Activated B cell treated with CpG ODN at 0.5 μM for 24 hours (primary cell): Measurements from ENCODE around the gene TRAPPC11. TPM values are rescaled to one million over a fixed set of nuclear protein-coding genes. Genes with fewer than 3 reads are reported as not detected.

Experiments
- ATAC-seq: fragments of 200-7000 bp; cut with Tn5 transposase; one replicate; pipeline ENCODE4 v1.10.0; 2021; ENCODE audit warnings: low read depth, mild to moderate bottlenecking, moderate library complexity
- CTCF ChIA-PET: fragments of 350-600 bp; sonication (Branson Sonifier 250); formaldehyde crosslinking; loops from one replicate; lab custom pipeline; 2021; ENCODE audit warnings: antibody characterized with exemption; lab: Charles Lee
- POLR2A ChIA-PET: fragments of 350-600 bp; sonication (Branson Sonifier 250); formaldehyde crosslinking; loops from one replicate; lab custom pipeline; 2021; ENCODE audit warnings: antibody characterized with exemption; lab: Charles Lee
- DNase-seq: peaks from one replicate; pipeline ENCODE4 v3.0.0; 2022
- H3K27ac Mint-ChIP-seq: one replicate; pipeline ENCODE4 v1.8.0; 2020; ENCODE audit warnings: mixed read lengths
- H3K27me3 Mint-ChIP-seq: one replicate; pipeline ENCODE4 v1.8.0; 2021; ENCODE audit warnings: mixed read lengths
- H3K36me3 Mint-ChIP-seq: one replicate; pipeline ENCODE4 v1.8.0; 2021; ENCODE audit warnings: low read depth, mixed read lengths
- H3K4me1 Mint-ChIP-seq: one replicate; pipeline ENCODE4 v1.8.0; 2021; ENCODE audit warnings: mixed read lengths
- H3K4me3 Mint-ChIP-seq: one replicate; pipeline ENCODE4 v1.8.0; 2020; ENCODE audit warnings: mild to moderate bottlenecking, mixed read lengths
- H3K9me3 Mint-ChIP-seq: one replicate; pipeline ENCODE4 v1.8.0; 2020; ENCODE audit warnings: mixed read lengths
- CTCF ChIP-seq: fragments of 200-600 bp; IDR thresholded peaks from one replicate; pipeline ENCODE4 v1.8.0; 2022; ENCODE audit warnings: antibody characterized with exemption, mild to moderate bottlenecking
- intact Hi-C: fragments of 100-400 bp; cut with micrococcal nuclease; formaldehyde crosslinking; loops from one replicate; pipeline ENCODE4 v1.15.1; 2024
- total RNA-seq: library from RNA; stranded (reverse); gene quantifications from 2 replicates; pipeline ENCODE4 v1.2.3, GENCODE V29; 2022

Gene TRAPPC11
- total RNA-seq, 1 donor from 2014 or later, result 45.2 TPM

- H3K4me3 Mint-ChIP-seq, result no peak overlapping the region
- H3K9me3 Mint-ChIP-seq, result no peaks in the 10 kb centered on the region
- no peak for TF ChIP-seq CTCF
- H3K27me3 Mint-ChIP-seq, result no peaks in the 10 kb centered on the region
- no peak for ATAC-seq
- H3K27ac Mint-ChIP-seq, result no peak overlapping the region
- DNase-seq, result no peak
- H3K4me1 Mint-ChIP-seq, result no peaks in the 10 kb centered on the region
- intact Hi-C loops, result no loop called here
- CTCF ChIA-PET, result no interaction called here
- no peaks in the 10 kb centered on the region for H3K36me3 Mint-ChIP-seq
- POLR2A ChIA-PET, result no interaction called here
Observed at GRCh38 chr4:183738961-183739360, 79.9 kb downstream of the TRAPPC11 start.

GRCh38 chr4:183746305-183747229, 87.5 kb downstream of the TRAPPC11 start:
- CTCF ChIA-PET, result no interaction called here
- H3K4me3 Mint-ChIP-seq, result no peak overlapping the region
- peaks cover 10% of the 10 kb centered on the region for H3K27me3 Mint-ChIP-seq
- H3K9me3 Mint-ChIP-seq, result peaks cover 8% of the 10 kb centered on the region
- intact Hi-C loops, result no loop called here
- TF ChIP-seq CTCF, result no peak
- no peak for DNase-seq
- no peak overlapping the region for H3K27ac Mint-ChIP-seq
- POLR2A ChIA-PET, result no interaction called here
- no peaks in the 10 kb centered on the region for H3K36me3 Mint-ChIP-seq
- ATAC-seq, result no peak
- H3K4me1 Mint-ChIP-seq, result no peaks in the 10 kb centered on the region

- intact Hi-C loops, result no loop called here
- no peak overlapping the region for H3K27ac Mint-ChIP-seq
- H3K9me3 Mint-ChIP-seq, result peaks cover 8% of the 10 kb centered on the region
- ChIA-PET CTCF (no interaction called here), POLR2A (no interaction called here)
- H3K36me3 Mint-ChIP-seq, result no peaks in the 10 kb centered on the region
- no peak for DNase-seq
- TF ChIP-seq CTCF, result no peak
- no peaks in the 10 kb centered on the region for H3K4me1 Mint-ChIP-seq
- H3K4me3 Mint-ChIP-seq, result no peak overlapping the region
- peaks cover 10% of the 10 kb centered on the region for H3K27me3 Mint-ChIP-seq
- ATAC-seq, result no peak
Observed at GRCh38 chr4:183747380-183747779, 88.3 kb downstream of the TRAPPC11 start.

GRCh38 chr4:183747931-183748670, 89.0 kb downstream of the TRAPPC11 start:
- POLR2A ChIA-PET, result no interaction called here
- Mint-ChIP-seq H3K4me3 (no peak overlapping the region), H3K4me1 (no peaks in the 10 kb centered on the region), H3K9me3 (peaks cover 8% of the 10 kb centered on the region), H3K27ac (no peak overlapping the region), H3K27me3 (peaks cover 10% of the 10 kb centered on the region), H3K36me3 (no peaks in the 10 kb centered on the region)
- ATAC-seq (no peak), DNase-seq (no peak)
- CTCF ChIA-PET, result no interaction called here
- no peak for TF ChIP-seq CTCF
- intact Hi-C loops, result no loop called here

GRCh38 chr4:183751106-183751505, 92.0 kb downstream of the TRAPPC11 start:
- Mint-ChIP-seq H3K4me1 (no peaks in the 10 kb centered on the region), H3K36me3 (no peaks in the 10 kb centered on the region), H3K27me3 (peaks cover 5% of the 10 kb centered on the region), H3K4me3 (no peak overlapping the region), H3K9me3 (peaks cover 5% of the 10 kb centered on the region), H3K27ac (no peak overlapping the region)
- no peak for DNase-seq
- no peak for ATAC-seq
- intact Hi-C loops, result no loop called here
- no peak for TF ChIP-seq CTCF
- POLR2A ChIA-PET, result no interaction called here
- CTCF ChIA-PET, result no interaction called here
